Retinal pigment epithelial cell (primary cell): Measurements from ENCODE around the gene PRDM16.

Experiments
- DNase-seq: peaks from one replicate; pipeline ENCODE4 v3.0.0-alpha.2; 2010; ENCODE audit warnings: low read depth
- H3K4me3 ChIP-seq: 2 replicates; pipeline ENCODE4 v1.5.1; 2011; ENCODE audit warnings: mild to moderate bottlenecking, low read length, control low read depth, moderate library complexity
- TF ChIP-seq, protein P1 (sequence below): conservative IDR thresholded peaks from 2 replicates; pipeline ENCODE4 v1.5.1; 2011; ENCODE audit warnings: low read depth, low read length, control low read depth, inconsistent platforms

PRDM16 gene

DNA sequence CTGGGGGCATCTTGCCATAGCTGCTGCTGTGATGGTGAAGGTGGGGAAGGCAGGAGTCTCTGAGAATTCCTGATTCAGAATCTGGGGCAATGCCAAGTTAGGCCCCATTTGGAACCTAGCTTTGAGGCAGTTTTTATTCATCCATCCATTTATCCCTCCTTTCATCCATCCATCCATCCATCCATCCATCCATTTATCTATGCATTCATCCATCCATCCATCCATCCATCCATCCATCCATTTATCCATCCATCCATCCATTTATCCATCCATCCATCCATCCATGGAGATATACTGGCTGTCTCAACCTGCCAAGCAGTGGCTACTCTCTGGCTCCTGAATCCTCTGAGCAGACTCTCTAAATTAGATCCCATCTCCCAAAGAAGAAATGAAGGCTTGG, 83.1 kb downstream of the PRDM16 start:
- no peak overlapping the region for H3K4me3 ChIP-seq
- TF ChIP-seq, protein P1, sequence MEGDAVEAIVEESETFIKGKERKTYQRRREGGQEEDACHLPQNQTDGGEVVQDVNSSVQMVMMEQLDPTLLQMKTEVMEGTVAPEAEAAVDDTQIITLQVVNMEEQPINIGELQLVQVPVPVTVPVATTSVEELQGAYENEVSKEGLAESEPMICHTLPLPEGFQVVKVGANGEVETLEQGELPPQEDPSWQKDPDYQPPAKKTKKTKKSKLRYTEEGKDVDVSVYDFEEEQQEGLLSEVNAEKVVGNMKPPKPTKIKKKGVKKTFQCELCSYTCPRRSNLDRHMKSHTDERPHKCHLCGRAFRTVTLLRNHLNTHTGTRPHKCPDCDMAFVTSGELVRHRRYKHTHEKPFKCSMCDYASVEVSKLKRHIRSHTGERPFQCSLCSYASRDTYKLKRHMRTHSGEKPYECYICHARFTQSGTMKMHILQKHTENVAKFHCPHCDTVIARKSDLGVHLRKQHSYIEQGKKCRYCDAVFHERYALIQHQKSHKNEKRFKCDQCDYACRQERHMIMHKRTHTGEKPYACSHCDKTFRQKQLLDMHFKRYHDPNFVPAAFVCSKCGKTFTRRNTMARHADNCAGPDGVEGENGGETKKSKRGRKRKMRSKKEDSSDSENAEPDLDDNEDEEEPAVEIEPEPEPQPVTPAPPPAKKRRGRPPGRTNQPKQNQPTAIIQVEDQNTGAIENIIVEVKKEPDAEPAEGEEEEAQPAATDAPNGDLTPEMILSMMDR: no peak
- no peak for DNase-seq

DNA sequence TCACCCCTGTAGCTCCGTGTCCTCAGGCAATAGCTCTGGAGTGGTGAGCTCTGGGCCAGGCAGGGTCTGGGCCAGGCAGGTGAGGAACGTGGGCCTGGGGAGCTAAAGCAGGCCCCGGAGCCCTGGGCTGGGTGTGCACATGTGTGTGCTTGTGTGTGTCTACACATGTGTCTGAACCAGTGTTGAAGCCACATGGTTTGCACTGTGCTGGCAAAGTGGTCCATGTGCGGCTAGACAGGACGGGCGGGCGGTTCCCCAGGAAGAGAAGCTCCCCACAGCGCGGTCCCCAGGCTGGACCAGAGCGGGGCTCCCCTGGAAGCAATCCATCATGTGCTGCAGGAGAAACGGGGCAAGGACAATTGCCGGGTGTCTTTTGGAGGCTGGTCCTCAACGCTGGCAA, 84.2 kb downstream of the PRDM16 start:
- TF ChIP-seq, protein P1: no peak
- no peak for DNase-seq

DNA sequence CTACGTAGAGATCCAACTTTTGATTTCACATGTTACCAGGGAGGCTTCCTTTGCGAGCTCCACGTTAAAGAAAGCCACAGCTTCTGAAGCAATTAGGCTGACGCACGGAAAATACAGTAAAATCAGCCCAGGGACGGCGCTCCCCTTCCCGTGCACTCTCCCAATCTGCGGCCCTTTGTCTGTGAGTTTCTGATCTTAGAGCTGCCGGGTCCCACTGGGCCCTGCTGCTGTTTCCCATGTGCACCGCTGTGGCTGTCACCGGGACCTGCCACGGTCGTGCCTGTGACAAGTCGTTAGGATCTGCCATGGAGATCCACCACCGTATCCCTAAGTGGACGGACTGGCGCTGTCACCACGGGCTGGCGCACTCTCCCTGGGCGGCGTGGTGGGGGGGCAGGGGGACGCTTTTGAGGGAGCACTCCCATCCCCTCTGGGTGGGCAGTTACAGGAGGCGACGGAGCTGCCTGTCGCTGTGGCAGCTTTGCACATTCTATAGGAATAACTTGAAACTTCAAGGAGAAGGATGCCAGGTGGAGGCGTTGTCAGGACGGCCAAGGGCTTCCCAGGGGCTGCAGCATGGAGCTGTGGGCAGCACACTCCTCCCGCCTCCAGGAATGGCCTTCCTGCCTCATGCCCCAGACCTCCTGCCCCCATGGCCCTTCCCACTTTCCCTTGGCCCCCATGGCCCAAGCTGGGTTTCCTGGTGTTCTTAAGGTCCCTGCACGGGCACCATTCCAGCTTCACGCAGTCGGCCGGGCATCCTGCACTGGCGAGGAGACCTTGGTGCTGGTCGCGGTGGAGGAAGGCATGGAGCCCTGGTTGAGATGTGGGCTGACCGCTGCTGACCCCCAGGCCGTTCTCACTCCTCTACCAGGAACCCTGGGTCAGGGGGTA, 85.1 kb downstream of the PRDM16 start:
- DNase-seq: no peak
- TF ChIP-seq, protein P1: no peak
- H3K4me3 ChIP-seq: no peak overlapping the region

More for the DNA sequence above, 84.2 kb downstream of the PRDM16 start:
- no peak overlapping the region for H3K4me3 ChIP-seq

DNA sequence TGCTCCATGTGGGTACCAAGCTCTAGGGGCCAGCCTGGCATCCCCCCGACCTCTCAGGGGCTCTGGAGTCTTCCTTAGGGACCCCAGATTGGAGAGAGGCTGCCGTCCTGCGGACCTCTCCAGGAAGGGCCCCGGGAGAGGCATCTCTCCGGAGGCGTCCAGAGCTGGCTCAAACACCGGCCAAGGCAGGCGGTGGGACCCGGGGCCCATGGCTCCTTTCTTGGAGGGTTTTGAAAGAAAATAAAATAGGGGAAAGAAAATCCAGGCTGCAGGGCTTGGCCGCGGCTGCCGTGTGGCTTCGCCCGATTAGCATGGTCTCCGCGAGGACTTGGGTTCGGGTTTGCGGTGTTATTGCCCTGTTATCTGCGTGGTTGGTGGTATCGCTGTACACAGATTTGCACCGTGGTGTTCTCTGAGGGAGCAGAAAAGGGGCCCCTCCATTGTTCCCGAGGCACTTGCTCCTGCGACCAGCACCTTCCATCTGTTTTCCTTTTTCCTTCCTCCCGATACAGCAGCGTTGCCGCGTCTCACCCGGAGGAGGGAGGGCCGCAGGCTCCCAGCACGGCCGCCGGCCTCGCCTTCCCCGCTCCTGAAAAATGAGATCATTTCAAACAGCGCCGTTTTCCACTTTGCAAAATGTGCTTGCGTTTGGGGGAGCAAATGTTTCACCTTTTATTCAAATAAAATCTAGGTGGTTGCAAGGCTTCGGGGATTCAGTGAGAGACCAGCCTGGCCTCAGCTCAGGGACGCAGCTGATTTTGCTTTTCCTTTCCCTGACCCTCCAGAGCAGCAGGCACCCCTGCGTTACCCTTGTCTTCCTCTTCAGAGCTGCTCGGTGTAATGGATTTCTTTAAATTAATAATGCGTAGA, 86.3 kb downstream of the PRDM16 start:
- no peak for DNase-seq
- no peak overlapping the region for H3K4me3 ChIP-seq
- TF ChIP-seq, protein P1: no peak

DNA sequence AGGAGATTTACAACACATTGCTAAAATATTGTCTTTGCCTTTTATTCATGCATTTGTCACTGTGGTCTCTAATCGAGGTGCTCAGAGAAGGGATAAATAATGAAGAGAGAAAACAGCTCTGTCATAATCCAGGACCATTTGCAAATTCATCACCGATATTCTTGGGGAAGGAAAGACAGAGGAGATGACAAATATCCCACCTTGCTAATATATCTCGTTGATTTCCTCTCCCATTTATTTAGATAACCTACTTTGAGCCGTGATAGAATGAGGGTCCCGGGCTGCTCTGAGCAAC, 86.9 kb downstream of the PRDM16 start:
- H3K4me3 ChIP-seq: no peak overlapping the region

DNA sequence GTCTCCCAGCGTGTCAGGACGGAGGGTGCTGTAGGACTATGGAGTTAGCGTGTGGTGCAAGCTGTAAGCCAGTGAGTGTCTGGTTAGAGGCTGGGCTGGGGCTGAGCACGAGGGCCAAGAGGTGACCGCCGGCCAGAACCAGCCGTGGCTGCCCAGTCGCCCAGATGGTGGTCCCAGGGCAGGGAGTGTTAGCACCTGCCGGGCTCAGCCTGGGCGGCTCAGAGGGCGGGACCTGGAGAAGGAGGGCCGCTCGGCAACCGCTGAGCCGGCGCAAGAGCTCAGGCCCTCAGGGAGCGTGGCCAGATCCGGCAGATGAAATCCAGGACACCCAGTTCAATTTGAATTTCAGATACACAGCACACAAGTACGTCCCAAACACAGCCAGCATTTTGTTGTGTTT, 87.9 kb downstream of the PRDM16 start:
- TF ChIP-seq, protein P1: no peak
- H3K4me3 ChIP-seq: no peak overlapping the region
- no peak for DNase-seq

More for the DNA sequence above, 86.9 kb downstream of the PRDM16 start:
- DNase-seq: no peak
- TF ChIP-seq, protein P1: no peak
